GM18511 (cell line): ENCODE results near the gene GJC1.
"Not testable (repeated sequence)": the region's sequence is repeated elsewhere in the genome, so short reads cannot be mapped to it uniquely, and the experiment has no call there.

Experiments used
- ATAC-seq: cut with Tn5 transposase; IDR thresholded peaks from one replicate; pipeline ENCODE4 v1.9.1; 2021; ENCODE audit warnings: mild to moderate bottlenecking, moderate library complexity; ENCODE audit not compliant: unreplicated experiment

The GJC1 gene

DNA sequence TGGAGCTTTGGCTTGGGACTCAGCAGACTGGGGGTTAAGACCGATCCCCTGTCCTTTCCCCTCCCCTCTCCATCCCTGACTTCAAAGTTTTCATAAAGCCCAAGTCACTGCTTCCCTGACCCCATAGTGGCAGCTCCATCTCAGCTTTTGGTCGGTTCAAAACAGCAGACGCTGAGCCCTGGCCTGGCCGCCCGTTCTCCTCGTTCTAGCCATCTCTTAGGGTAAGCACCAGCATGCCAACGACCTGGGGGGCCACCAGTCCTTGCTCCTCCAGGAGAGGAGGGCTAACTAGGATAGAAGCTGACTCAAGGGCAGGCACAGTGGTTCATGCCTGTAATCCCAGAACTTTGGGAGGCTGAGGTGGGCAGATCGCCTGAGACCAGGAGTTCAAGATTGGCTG is 16.1 kb upstream of the GJC1 start:
- ATAC-seq, result no peak

- no peak for ATAC-seq
Measured at GRCh38 chr17:44844390-44844830, 14.3 kb upstream of the GJC1 start.

- no peak for ATAC-seq
Measured at GRCh38 chr17:44842748-44843147, 12.7 kb upstream of the GJC1 start.

DNA sequence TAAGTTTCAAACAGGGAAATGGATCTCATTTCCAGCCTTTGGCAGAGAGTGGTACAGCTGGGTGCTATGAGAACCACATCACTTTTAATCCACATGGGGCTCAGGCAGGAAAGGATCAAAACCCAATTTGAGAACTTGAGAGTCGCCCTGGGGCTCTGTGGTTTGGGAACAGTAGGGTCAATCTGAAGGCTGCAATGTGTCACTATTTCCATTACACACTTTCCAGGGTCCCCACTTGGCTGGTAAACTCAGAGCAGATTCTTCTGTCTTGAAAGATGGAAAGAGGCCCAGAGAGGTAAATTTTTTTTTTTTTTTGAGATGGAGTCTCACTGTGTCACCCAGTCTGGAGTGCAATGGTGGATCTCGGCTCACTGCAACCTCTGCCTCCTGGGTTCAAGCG is 10.8 kb upstream of the GJC1 start:
- ATAC-seq, result no peak

GRCh38 chr17:44840274-44840673 is 10.2 kb upstream of the GJC1 start:
- no peak for ATAC-seq

DNA sequence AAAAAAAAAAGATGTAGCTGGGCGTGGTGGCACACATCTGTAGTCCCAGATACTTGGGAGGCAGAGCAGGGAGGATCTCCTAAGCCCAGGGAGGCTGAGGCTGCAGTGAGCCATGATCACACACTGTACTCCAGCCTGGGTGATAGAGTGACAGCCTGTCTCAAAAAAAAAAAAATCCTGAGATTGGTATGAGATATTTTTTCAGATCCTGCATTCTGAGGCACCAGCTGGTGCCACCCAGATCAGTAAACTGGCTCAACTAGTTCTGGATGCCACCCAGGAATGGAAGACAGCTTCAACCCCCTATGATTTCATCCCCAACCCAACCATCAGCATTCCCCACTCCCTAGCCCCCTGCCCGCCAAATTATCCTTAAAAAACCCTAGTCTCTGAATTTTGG is 7.1 kb upstream of the GJC1 start:
- ATAC-seq, result no peak

DNA sequence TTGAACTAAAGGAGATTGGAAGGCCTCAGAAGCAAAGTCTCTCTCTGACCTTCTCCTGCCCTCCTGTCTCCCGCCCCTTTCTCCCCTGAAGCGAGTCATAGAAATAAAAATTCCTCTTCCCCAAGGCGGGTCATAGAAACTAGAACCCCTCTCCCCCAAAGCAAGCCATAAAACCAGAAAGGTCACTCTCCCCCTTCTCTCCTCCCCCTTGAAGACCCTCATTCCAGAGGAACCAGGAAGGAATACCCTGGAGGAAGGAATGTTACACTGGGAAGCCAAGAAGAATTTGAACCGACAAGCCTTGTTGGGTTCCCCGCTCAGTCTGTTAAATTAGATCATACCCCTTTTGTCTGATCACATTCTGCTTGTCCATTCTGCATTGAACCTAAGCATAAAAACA is 2.7 kb upstream of the GJC1 start:
- no peak for ATAC-seq

- no peak for ATAC-seq
Measured at GRCh38 chr17:44831371-44831770, 1.3 kb upstream of the GJC1 start.

DNA sequence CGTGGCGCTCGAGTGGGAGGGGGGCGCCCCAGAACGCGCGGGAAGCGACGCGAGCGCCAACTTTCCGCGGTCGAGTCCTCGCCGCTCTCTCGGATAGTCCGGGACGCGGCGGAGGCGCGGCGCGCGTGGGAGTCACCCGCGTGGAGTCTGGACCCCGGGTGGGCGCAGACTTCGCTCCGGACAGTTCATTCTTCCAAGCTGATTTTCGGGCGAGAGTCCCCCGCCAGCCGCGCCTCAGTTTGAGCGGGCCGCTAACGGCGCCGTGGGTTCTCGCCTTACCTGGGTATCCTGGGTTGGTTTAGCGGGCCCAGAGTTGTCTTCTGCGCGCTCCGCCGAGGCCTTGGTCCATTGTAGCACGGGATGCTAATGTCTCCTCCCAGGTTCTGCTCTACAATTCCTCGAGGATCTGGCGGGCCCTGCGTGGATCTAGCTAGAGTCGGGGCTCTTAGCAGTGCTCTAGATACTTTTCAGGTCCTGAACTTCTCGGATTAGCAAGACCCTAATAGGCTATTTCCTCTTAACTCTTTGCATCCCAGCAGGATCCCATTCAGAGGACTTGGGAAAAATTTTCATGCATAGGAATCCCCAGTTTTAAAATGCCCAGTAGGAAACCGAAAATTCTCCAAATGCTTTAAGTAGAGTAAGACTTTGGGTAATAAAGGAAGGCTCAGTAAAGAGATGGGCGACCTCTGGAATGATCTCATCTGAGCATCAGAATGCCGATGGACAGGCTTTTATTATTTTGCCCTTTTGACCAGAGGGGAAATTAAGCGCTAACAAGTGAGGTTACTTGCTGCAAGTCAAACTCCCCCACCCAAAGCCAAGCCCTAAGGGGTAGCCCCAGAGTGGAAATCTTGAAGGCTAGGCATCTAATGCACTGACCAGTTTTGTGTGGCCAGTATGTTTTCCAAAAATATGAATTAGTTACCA is 537 bp upstream of the GJC1 start:
- ATAC-seq, result no peak

GRCh38 chr17:44828919-44829522 is 1.1 kb downstream of the GJC1 start:
- no peak for ATAC-seq

GRCh38 chr17:44827863-44828262 is 2.2 kb downstream of the GJC1 start:
- no peak for ATAC-seq

DNA sequence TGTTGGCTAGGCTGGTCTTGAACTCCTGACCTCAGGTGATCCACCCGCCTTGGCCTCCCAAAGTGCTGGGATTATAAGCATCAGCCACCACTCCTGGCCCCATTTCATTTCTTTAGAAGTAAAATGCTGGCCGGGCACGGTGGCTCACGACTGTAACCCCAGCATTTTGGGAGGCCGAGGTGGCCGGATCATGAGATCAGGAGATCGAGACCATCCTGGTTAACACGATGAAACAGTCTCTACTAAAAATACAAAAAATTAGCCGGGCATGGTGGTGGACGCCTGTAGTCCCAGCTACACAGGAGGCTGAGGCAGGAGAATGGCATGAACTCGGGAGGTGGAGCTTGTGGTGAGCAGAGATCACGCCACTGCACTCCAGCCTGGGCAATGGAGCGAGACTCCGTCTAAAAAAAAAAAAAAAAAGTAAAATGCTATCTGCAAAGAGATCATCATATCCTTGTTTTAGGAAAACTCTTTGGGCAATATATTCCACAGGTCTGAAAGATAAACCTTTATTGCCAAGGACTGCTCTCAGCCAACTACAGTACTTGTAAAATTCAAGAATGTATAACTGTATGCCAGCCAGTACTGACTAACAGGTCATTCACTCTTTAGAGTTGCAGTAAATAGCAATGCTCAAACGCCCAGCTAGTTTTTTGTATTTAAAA is 3.8 kb downstream of the GJC1 start:
- no peak for ATAC-seq

DNA sequence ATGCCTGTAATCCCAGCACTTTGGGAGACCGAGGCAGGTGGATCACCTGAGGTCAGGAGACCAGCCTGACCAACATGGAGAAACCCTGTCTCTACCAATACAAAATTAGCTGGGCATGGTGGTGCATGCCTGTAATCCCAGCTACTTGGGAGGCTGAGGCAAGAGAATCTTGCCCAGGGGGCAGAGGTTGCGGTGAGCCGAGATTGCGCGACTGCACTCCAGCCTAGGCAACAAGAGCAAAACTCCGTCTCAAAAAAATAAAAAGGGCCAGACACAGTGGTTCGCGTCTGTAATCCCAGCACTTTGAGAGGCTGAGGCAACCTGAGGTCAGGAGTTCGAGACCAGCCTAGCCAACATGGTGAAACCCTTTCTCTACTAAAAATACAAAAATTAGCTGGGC is 4.9 kb downstream of the GJC1 start:
- not testable (repeated sequence) for ATAC-seq

GRCh38 chr17:44820631-44821212 is 9.4 kb downstream of the GJC1 start:
- ATAC-seq, result no peak

GRCh38 chr17:44818508-44818907 is 11.6 kb downstream of the GJC1 start:
- not testable (repeated sequence) for ATAC-seq

- ATAC-seq, result no peak
Measured at GRCh38 chr17:44812263-44812662, 17.8 kb downstream of the GJC1 start.

DNA sequence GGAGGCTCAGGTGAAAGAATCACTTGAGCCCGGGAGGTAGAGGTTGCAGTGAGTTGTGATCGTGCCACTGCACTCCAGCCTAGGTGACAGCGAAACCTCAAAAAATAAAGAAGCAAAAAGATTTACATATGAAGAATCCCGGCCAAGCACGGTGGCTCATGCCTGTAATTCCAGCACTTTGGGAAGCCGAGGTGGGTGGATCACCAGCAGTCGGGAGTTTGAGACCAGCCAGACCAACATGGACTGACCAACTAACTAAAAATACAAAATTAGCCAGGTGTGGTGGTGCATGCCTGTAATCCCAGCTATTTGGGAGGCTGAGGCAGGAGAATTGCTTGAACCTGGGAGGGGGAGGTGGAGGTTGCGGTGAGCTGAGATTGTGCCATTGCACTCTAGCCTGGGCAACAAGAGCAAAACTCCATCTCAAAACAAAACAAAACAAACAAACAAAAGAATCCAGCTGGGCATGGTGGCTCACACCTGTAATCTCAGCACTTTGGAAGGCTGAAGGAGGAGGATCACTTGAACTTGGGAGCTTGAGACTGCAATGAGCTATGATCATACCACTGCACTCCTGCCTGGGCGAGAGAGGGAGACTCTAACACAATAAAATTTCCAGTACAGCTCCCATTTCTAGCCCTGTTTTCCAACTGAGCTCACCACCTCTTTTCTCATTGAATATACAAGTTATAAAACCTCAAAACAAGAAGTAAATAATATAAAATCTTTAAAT is 21.3 kb downstream of the GJC1 start:
- ATAC-seq, result not testable (repeated sequence)

DNA sequence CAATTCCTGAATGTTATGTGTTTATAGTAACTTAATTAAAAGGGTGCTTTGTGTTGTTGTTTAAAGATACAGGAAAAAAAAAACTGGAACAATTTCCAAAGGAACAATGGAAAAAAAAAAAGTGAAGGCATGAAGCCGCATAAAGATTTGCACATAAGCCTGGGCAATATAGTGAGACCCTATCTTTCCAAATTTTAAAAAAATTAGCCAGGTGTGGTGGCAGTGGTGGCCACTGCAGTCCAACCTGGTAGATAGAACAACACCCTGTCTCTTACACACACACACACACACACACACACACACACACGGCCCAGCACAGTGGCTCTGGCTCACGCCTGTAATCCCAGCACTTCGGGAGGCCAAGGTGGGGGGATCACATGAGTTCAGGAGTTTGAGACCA is 21.9 kb downstream of the GJC1 start:
- no peak for ATAC-seq

GRCh38 chr17:44807817-44808155 is 22.3 kb downstream of the GJC1 start:
- ATAC-seq, result no peak

GRCh38 chr17:44807093-44807816 is 22.8 kb downstream of the GJC1 start:
- ATAC-seq, result no peak
